Transverse colon (tissue), 4 donors: ENCODE measurements around the gene ZNF521.

ENCODE experiments used
- CTCF ChIP-seq, 5 experiments: fragments of 200-600 bp in 3 of 5; fragments of 450-650 bp in 2 of 5; sonication (generic) in 3 of 5; IDR thresholded peaks; 1 replicate in 2 of 5; 2 replicates in 3 of 5; pipeline ENCODE4 v1.5.1; 2016 to 2017; ENCODE audit warnings: antibody characterized with exemption in 5 of 5, inconsistent platforms in 3 of 5, mild to moderate bottlenecking in 2 of 5, moderate library complexity in 1 of 5
- POLR2A ChIP-seq: fragments of 450-650 bp; IDR thresholded peaks from one replicate; pipeline ENCODE4 v1.6.1; 2016; ENCODE audit warnings: antibody characterized with exemption, mild to moderate bottlenecking, moderate library complexity
- POLR2AphosphoS5 ChIP-seq, 3 donors: sonication (generic); formaldehyde crosslinking; IDR thresholded peaks; one replicate each; pipeline ENCODE4 v1.6.1; 2016; ENCODE audit warnings: antibody characterized with exemption in 3 of 3

GRCh38 chr18:25112821-25113434 lies 239.0 kb downstream of the ZNF521 start:
- TF ChIP-seq CTCF (IDR thresholded peaks at IDR 0.05): no peak
- no peak for TF ChIP-seq POLR2A
- TF ChIP-seq POLR2AphosphoS5 (IDR thresholded peaks at IDR 0.05): no peak
